Erythroblast (primary cell): Measurements from ENCODE around the gene DTNB.
"Not testable (repeated sequence)": the region's sequence is repeated elsewhere in the genome, so short reads cannot be mapped to it uniquely, and the experiment has no call there.

Source experiments
- DNase-seq, 2 experiments: peaks; one replicate each; lab custom pipeline; 2025; lab: John Stamatoyannopoulos, UW
- GATA1 ChIP-seq: IDR thresholded peaks from 2 replicates; pipeline ENCODE4 v1.6.1; 2011; ENCODE audit warnings: low read depth, mild to moderate bottlenecking, control low read depth, low read length, moderate library complexity
- POLR2A ChIP-seq: IDR thresholded peaks from 2 replicates; pipeline ENCODE4 v1.6.1; 2011; ENCODE audit warnings: mild to moderate bottlenecking, low read length

DTNB gene

DNA sequence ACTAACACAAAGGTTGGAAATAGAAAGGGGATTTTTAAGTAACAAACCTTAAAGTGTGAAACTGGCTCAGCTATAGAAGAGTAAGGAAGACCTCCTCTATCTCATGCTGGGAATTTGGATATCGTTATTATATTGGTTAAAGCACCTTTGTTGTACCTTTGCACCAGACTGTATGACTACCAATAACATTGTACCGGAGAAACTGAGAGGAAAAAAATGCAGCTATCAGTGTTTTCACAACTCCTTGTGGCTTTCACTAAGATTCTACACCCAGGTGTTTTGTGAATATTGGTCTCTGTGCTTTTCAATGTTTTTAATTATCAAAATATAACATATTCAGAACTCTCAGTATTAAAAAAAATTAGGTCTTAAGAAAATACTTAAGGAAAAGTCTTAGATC, 48.7 kb downstream of the DTNB start:
- DNase-seq, result no peak
- no peak for TF ChIP-seq GATA1
- TF ChIP-seq POLR2A, result no peak

DNA sequence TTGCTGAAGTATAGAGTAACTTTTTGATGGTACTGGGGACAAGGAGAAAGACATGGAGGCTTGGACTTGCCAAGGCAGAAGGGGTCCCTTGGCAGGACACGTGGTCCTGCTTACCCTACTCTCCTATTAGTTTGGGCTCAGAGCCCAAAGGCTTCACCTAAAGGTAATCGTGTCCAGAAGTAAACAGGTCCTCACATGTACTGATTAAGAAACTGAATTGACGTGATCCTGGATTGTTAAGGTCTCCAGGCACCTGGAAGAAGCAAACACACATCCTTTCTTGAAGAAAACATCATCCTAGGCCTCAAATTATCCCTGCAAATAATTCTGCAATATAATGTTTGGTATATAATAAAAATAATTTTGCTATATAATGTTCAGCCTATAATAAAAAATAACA, 50.0 kb downstream of the DTNB start:
- no peak for DNase-seq
- TF ChIP-seq GATA1, result no peak
- TF ChIP-seq POLR2A, result no peak

- TF ChIP-seq POLR2A (no peak), GATA1 (no peak)
These were observed 52.7 kb downstream of the DTNB start for GRCh38 chr2:25620711-25621110.

GRCh38 chr2:25620077-25620476, 53.3 kb downstream of the DTNB start:
- TF ChIP-seq POLR2A (no peak), GATA1 (no peak)
- no peak for DNase-seq

More at GRCh38 chr2:25620711-25621110, 52.7 kb downstream of the DTNB start:
- no peak for DNase-seq

GRCh38 chr2:25619185-25619584, 54.2 kb downstream of the DTNB start:
- no peak for DNase-seq

DNA sequence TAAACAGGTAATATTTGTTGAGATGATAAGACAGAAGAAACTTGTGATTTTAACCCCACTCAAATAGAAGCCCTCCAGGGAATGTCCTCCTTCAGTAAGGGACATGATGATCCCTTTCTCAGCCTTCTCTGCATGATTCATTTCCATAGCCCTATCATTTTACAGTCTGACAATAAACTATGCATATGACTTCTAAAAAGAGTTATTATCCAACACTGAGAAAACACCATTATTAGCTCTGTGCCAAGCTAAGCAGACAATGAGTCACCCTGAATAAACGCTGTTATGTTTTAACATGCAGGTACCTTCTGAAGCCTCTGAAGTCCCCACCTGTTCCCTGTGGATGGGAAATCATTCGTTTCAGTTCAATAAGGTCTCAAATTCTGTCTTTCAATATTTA, 54.7 kb downstream of the DTNB start:
- TF ChIP-seq POLR2A (no peak), GATA1 (no peak)

More at GRCh38 chr2:25619185-25619584, 54.2 kb downstream of the DTNB start:
- no peak for TF ChIP-seq GATA1
- no peak for TF ChIP-seq POLR2A

GRCh38 chr2:25617948-25618646, 55.3 kb downstream of the DTNB start:
- TF ChIP-seq GATA1 (no peak), POLR2A (no peak)
- DNase-seq, result no peak

More for the DNA sequence above, 54.7 kb downstream of the DTNB start:
- no peak for DNase-seq

- TF ChIP-seq POLR2A (no peak), GATA1 (no peak)
- no peak for DNase-seq
These were observed 57.5 kb downstream of the DTNB start for GRCh38 chr2:25615920-25616319.

- no peak for DNase-seq
- TF ChIP-seq POLR2A, result no peak
- no peak for TF ChIP-seq GATA1
These were observed 58.0 kb downstream of the DTNB start for GRCh38 chr2:25615386-25615785.

DNA sequence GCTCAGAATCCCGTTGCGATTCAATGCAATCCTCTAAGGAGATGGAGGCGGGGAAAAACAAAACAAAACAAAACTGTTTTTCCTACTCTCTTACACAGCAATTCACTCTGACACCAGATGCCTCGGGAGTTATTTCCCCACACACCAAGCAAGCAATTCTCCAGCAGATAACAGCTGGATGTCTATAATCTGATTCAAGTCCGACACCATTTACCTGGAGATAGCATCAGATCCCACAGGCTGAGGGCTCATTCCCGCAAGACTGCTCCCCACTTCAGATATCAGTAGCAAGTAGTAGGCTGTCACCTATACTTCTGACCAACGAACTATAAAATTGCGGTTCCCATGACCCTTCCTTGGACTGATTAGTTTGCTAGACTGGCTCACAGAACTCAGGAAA, 58.7 kb downstream of the DTNB start:
- no peak for TF ChIP-seq GATA1
- TF ChIP-seq POLR2A, result no peak
- no peak for DNase-seq

GRCh38 chr2:25608718-25609117, 64.7 kb downstream of the DTNB start:
- no peak for DNase-seq
- TF ChIP-seq GATA1, result no peak
- no peak for TF ChIP-seq POLR2A

DNA sequence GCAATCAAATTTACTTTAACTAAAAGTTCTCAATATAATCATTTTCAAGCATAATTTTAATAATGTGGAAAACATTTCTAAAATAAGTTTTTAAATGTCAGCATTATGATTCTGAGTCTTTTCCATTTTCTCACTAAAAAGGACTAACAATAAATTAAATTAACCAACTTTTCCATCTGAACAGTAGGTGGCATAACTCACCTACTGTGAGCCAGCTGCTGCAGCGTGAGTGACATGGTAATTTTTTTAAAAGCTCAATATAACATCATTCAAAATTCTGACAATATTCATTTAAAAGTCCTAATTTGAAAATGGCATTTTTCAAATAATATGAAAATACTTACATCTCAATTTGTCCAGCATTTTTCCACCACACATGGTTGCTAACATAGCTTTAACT, 66.5 kb downstream of the DTNB start:
- TF ChIP-seq GATA1 (no peak), POLR2A (no peak)
- DNase-seq, result peak; percentile 39 to 56

DNA sequence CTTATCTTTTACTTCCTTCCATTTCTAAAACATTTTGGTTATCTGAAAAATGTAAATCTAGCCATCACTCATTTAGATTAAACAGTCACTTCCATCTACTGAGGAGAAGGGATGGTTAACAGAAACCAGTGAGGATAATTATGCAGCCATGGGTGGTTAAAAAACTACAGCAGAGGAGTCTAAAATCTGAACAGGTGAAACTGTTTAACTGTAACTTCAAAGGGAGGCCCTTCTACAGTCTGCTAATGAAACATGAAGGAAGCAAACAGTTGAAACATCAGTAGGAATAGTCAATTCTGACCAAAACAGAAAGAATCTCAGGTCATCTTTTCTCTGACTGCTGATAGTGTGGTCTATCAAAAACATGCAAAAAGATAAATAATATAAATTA, 71.0 kb downstream of the DTNB start:
- no peak for DNase-seq
- no peak for TF ChIP-seq GATA1
- no peak for TF ChIP-seq POLR2A

DNA sequence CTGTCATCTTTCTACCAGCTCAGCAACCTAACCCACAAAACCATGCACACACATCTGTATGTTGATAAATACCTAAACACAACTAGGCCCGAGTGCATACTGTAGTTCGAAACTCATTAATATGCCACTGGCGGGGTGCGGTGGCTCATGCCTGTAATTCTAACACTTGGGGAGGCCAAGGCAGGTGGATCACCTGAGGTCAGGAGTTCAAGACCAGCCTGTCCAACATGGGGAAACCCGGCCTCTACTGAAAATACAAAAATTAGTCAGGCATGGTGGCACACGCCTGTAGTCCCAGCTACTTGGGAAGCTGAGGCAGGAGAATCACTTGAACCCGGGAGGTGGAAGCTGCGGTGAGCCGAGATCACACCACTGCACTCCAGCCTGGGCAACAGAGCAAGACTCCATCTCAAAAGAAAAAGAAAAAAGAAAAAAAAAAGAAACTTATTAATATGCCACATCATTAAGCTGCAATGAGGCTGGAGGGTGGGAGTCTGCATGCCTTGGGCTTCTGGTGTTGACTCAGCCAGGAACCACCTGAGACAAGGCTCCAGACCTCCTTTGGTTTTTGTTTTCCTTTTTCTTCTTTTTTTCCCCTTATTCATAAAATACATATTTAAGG, 71.6 kb downstream of the DTNB start:
- DNase-seq, result not testable (repeated sequence)

DNA sequence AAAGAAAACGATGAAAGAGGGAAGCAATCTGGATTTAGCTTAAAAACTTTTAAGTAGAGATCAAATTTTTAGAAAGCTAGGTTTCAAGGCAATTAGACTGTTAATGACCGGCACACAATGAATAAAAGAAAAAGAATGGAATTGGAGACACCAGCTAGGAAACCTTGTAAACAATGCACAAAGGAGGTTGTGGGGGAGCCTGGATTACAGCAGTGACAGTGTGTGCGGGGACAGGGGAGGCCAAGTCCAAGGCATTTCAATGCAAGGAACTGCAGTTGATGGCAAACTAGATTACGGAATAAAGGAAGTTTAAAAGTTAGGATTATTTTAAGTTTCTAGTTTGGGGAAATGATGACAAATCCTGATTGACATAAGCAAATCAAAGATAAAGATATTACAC, 74.5 kb downstream of the DTNB start:
- TF ChIP-seq POLR2A (no peak), GATA1 (no peak)
- DNase-seq, result no peak
